AG04450 (cell line): Measurements from ENCODE around the gene SLC33A1. TPM values are rescaled to one million over a fixed set of nuclear protein-coding genes. Genes with fewer than 3 reads are reported as not detected.
A peak's percentile ranks its signal among the peaks of the same experiment; 100 is the strongest.

ENCODE experiments used
- CTCF ChIA-PET: fragments of 300-600, 350-600 bp; formaldehyde crosslinking; extraction: SDS; loops from one replicate; lab custom pipeline; 2022; ENCODE audit warnings: antibody characterized with exemption, inconsistent platforms; lab: Charles Lee
- POLR2A ChIA-PET: fragments of 350-600 bp; formaldehyde crosslinking; extraction: SDS; loops from one replicate; lab custom pipeline; 2021; ENCODE audit warnings: antibody characterized with exemption, inconsistent platforms; lab: Yijun Ruan, JAX
- DNase-seq: peaks from one replicate; pipeline ENCODE4 v3.0.0-alpha.2; 2011; ENCODE audit warnings: low read depth, low spot score
- H3K27ac ChIP-seq: one replicate; pipeline ENCODE4 v1.5.1; 2012; ENCODE audit warnings: low read depth, low read length, control low read depth
- H3K27me3 ChIP-seq: one replicate; pipeline ENCODE4 v1.6.0; 2012; ENCODE audit warnings: low read length; ENCODE audit not compliant: control insufficient read depth, insufficient read depth
- H3K4me3 ChIP-seq: 2 replicates; pipeline ENCODE4 v1.5.1; 2011; ENCODE audit warnings: mild to moderate bottlenecking, low read depth, low read length, control low read depth
- H3K9me3 ChIP-seq: 2 replicates; pipeline ENCODE4 v1.5.1; 2012; ENCODE audit warnings: low read length; ENCODE audit not compliant: control insufficient read depth, insufficient read depth
- CTCF ChIP-seq: IDR thresholded peaks from 2 replicates; pipeline ENCODE4 v1.5.1; 2011; ENCODE audit warnings: low read depth, low read length, control low read depth, inconsistent platforms
- polyA plus RNA-seq: library from polyadenylated mRNA; depleted of rRNA; stranded (reverse); fragments of >200 nt; gene quantifications from 2 replicates; pipeline ENCODE4 v1.2.3, GENCODE V29; 2011

Gene SLC33A1
- polyA plus RNA-seq, 1 experiment: 27.8 TPM

DNA sequence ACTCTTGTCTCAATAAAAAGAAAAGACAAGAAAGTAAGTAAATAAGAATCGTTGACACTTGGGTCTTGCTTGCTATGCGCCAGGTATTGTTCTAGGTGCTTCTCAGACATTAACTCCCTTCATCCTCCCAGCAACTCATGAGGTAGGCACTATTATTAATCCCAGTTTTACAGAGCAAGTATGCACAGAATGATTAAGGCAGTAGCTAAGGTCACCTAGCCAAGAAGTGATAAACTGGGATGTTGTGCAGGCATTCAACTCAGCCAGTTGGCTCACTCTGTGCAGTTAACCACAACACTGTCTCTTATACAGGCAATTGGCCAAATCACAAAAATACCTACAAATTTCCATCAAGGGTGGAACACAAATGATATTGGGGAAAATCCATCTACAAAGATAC lies 46.4 kb downstream of the SLC33A1 start:
- H3K27ac ChIP-seq: no peak overlapping the region
- no peak for DNase-seq
- no peaks in the 10 kb centered on the region for H3K9me3 ChIP-seq
- no peaks in the 10 kb centered on the region for H3K27me3 ChIP-seq
- TF ChIP-seq CTCF: no peak
- ChIA-PET CTCF (interaction anchor here (0.5 to 2.6 kb wide), 2 partner anchors 10 to 182 kb away, joined by 3 to 26 read pairs; no protein-coding TSS in a partner anchor), POLR2A (no interaction called here)
- H3K4me3 ChIP-seq: no peak overlapping the region

DNA sequence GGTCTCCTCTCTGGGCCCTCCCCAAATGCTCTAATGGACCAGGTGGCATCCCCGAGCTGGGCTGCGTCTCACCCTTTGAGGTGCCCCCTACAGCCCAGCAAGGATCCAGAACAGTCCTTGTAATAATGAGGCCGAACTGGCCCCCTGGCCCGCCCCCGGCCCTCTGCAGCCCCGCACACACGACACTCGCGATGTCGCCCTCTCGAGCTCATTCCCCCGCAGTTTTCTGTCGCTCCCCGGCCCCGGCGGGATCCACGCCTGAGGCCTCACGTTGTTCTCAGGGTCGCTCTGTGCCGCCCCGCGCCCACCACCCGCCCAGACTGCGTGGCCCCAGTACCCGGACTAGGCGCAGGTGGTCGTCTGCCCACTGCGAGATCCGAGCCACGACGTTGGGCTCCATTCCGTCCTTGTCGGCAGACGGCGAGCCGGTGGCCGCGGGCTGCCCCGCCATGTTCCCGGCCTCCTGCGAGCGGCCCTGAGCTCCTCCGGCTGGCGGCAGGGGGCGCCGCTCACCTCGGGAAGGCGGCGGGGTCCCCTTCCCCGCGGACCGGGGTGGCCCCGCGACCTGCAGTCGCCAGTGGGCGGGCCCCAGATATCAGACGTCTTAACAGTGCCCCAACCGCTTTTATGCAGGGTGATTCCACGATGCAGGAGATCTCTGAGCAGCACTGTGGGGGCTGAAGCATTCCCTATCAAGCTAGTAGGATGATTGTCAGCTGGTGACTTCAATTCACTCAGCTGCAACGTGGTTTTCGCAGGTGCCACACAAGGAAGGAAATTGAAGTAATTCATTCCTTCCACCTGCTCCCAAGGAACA lies 48.2 kb downstream of the SLC33A1 start, which contains the start of gene C3orf33:
C3orf33 (minus strand) TSS at position 477 of the 817 bp plus-strand sequence; CDS start at position 451, 26 bp downstream.
- ChIA-PET POLR2A (interaction anchor here (0.5 to 1.2 kb wide), 4 partner anchors 12 to 64 kb away, joined by 3 to 6 read pairs (median 4); partner anchors contain the start of genes GMPS and SLC33A1), CTCF (interaction anchor here (0.6 to 3.2 kb wide), 84 partner anchors 7 to 1481 kb away, joined by 3 to 40 read pairs (median 6); partner anchors contain the start of genes GMPS, PLCH1 and SLC33A1)
- Histone ChIP-seq H3K27ac (peak within 1 kb of the TSS; percentile 47), H3K27me3 (no peaks in the 10 kb centered on the region), H3K4me3 (peak within 1 kb of the TSS; percentile 72), H3K9me3 (no peaks in the 10 kb centered on the region)
- peak; percentile 6 for DNase-seq
- TF ChIP-seq CTCF: peak; percentile 81

DNA sequence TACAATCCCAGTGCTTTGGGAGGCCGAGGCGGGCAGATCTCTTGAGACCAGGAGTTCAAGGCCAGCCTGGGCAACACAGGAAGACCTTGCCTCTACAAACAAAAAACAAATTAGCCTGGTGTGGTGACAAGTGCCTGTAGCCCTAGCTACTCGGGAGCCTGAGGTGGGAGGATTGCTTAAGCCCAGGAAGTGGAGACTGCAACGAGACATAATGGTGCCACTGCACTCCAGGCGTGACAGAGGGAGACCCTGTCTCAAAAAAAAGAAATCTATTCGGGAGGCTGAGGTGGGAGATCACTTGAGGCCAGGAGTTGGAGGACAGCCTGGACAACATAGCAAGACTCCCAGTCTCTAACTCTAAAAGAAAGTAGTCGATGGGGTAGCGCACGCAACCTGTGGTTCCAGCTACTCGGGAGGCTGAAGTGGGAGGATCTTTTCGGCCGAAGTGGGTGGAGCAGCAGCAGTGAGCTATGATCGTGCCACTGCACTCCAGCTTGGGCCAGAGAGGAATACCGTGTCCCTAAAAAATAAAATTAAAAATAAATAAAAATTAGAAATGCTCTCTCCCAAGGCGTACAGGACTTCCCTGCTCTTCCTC lies 48.9 kb downstream of the SLC33A1 start:
- TF ChIP-seq CTCF: no peak
- no peak overlapping the region for H3K27ac ChIP-seq

DNA sequence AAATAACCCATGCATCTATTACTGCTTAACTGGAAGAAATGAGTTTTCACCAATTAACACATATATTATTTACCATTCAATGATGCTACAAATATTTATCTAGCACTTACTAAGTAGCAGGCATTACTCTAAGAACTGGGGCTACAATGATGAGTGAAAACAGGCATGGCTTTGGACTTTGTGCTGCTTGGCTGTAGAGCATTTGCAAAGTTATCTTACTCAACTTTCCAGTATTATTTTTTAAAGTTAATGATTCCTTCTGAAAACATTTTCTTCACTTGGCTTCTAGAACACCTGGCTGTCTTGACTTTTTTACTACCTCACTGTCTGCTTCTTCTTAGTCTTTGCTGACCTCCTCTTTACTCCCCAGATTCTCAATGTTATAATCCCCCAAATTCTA lies 49.9 kb downstream of the SLC33A1 start:
- ChIA-PET CTCF (interaction anchor here (2.8 to 3.2 kb wide), 3 partner anchors 16 to 47 kb away, joined by 28 to 40 read pairs (median 29); partner anchors contain the start of gene SLC33A1), POLR2A (no interaction called here)
- Histone ChIP-seq H3K9me3 (no peaks in the 10 kb centered on the region), H3K4me3 (no peak overlapping the region), H3K27ac (no peak overlapping the region), H3K27me3 (no peaks in the 10 kb centered on the region)
- no peak for TF ChIP-seq CTCF
- no peak for DNase-seq

More for the DNA sequence above, 48.9 kb downstream of the SLC33A1 start:
- peak overlapping the region; percentile 72 for H3K4me3 ChIP-seq
- no peaks in the 10 kb centered on the region for H3K27me3 ChIP-seq
- ChIA-PET POLR2A (interaction anchor here (1.2 kb wide), 2 partner anchors 49 to 65 kb away, joined by 3 to 6 read pairs; partner anchors contain the start of genes GMPS and SLC33A1), CTCF (interaction anchor here (0.6 to 3.2 kb wide), 66 partner anchors 7 to 1481 kb away, joined by 3 to 40 read pairs (median 6); partner anchors contain the start of genes GMPS, PLCH1 and SLC33A1)
- H3K9me3 ChIP-seq: no peaks in the 10 kb centered on the region
- DNase-seq: no peak
